Panc1 (cell line): ENCODE measurements around the gene ARRDC2.

Source experiments
- POLR2AphosphoS5 ChIP-seq: IDR thresholded peaks from 2 replicates; pipeline ENCODE4 v1.6.1; 2012; ENCODE audit warnings: mild to moderate bottlenecking, low read depth, low read length, moderate library complexity
- SIN3A ChIP-seq: IDR thresholded peaks from 2 replicates; pipeline ENCODE4 v1.6.1; 2012; ENCODE audit warnings: low read depth, mild to moderate bottlenecking, low read length, moderate library complexity, borderline replicate concordance; ENCODE audit not compliant: insufficient read depth
- TF ChIP-seq, protein P1 (sequence below): fragments of 450-650 bp; IDR thresholded peaks from 2 replicates; pipeline ENCODE4 v1.5.1; 2017; ENCODE audit warnings: mild to moderate bottlenecking

DNA sequence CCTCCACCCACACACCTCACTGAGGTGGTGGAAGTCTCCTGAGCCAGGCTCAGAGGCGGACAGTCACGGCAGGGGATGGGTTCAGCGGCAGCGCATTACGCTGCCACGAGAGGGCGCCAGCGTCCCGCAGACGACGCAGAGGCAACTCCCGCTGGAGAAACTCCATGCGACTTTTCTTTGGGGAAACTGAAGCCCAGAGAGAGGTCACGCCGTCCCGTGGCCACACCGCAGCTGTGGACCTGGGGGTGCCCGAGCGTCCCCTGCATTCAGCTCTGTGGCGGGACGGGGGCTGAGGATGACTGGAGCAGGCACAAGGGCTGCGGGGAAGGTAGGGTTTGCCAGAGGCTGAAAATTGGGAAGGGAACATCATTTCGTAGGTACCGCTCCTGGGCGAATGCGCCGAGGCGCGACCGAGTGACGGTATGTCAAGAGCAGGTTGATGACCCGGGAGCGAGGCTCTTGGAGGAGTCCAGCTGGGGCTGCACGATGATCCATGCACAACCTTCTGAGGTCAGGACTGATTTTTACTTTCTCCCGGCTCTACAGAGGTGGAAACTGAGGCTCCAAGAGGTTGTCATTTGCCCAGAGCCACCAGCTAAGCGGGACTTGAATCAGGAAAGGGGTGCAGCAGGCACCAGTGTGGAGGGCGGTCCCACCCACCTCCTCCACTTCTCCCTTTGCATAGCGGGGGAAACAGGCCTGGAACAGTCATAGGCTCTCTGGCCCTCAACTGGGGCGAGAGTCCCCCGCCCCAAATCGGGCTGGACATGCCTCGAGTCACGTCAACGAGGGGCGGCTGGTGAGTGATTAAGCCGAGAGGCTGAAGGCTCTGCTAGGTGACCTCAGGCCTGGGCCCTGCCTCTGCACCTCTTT, 690 bp upstream of the ARRDC2 start:
- TF ChIP-seq POLR2AphosphoS5 (no peak), SIN3A (no peak)
- TF ChIP-seq, protein P1, sequence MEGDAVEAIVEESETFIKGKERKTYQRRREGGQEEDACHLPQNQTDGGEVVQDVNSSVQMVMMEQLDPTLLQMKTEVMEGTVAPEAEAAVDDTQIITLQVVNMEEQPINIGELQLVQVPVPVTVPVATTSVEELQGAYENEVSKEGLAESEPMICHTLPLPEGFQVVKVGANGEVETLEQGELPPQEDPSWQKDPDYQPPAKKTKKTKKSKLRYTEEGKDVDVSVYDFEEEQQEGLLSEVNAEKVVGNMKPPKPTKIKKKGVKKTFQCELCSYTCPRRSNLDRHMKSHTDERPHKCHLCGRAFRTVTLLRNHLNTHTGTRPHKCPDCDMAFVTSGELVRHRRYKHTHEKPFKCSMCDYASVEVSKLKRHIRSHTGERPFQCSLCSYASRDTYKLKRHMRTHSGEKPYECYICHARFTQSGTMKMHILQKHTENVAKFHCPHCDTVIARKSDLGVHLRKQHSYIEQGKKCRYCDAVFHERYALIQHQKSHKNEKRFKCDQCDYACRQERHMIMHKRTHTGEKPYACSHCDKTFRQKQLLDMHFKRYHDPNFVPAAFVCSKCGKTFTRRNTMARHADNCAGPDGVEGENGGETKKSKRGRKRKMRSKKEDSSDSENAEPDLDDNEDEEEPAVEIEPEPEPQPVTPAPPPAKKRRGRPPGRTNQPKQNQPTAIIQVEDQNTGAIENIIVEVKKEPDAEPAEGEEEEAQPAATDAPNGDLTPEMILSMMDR = peak; percentile 95
